Hepatocyte (in vitro differentiated cells): ENCODE measurements around the gene ADCYAP1R1. TPM values are rescaled to one million over a fixed set of nuclear protein-coding genes. Genes with fewer than 3 reads are reported as not detected.

ENCODE experiments used
- DNase-seq: peaks from one replicate; pipeline ENCODE4 v3.0.0-alpha.2; 2016; ENCODE audit warnings: low spot score
- H2AFZ ChIP-seq: fragments of 200-600 bp; sonication (generic); 2 replicates; pipeline ENCODE4 v1.6.0; 2016; ENCODE audit warnings: antibody characterized with exemption, mild to moderate bottlenecking
- H3K27ac ChIP-seq: fragments of 200-600 bp; sonication (generic); 2 replicates; pipeline ENCODE4 v1.5.1; 2016; ENCODE audit warnings: mild to moderate bottlenecking
- H3K27me3 ChIP-seq: fragments of 200-600 bp; sonication (generic); 2 replicates; pipeline ENCODE4 v1.6.1; 2016
- H3K36me3 ChIP-seq: fragments of 200-600 bp; sonication (generic); replicated peaks from 2 replicates; pipeline ENCODE4 v1.5.1; 2016; ENCODE audit warnings: low read depth; ENCODE audit not compliant: insufficient read depth
- H3K4me1 ChIP-seq: fragments of 200-600 bp; sonication (generic); 2 replicates; pipeline ENCODE4 v1.5.1; 2016; ENCODE audit warnings: mild to moderate bottlenecking, moderate library complexity; ENCODE audit not compliant: insufficient read depth
- H3K4me2 ChIP-seq: fragments of 200-600 bp; sonication (generic); 2 replicates; pipeline ENCODE4 v1.6.0; 2016
- H3K4me3 ChIP-seq: fragments of 200-600 bp; sonication (generic); 2 replicates; pipeline ENCODE4 v1.5.1; 2016; ENCODE audit warnings: mild to moderate bottlenecking
- H3K79me2 ChIP-seq: fragments of 200-600 bp; sonication (generic); 2 replicates; pipeline ENCODE4 v1.6.0; 2017; ENCODE audit warnings: mild to moderate bottlenecking
- H3K9me2 ChIP-seq: fragments of 200-600 bp; sonication (generic); replicated peaks from 2 replicates; pipeline ENCODE4 v1.6.0; 2017; ENCODE audit warnings: mild to moderate bottlenecking; ENCODE audit not compliant: insufficient read depth
- H3K9me3 ChIP-seq: fragments of 200-600 bp; sonication (generic); 2 replicates; pipeline ENCODE4 v1.5.1; 2016; ENCODE audit warnings: low read depth, mild to moderate bottlenecking
- H4K20me1 ChIP-seq: fragments of 200-600 bp; sonication (generic); 2 replicates; pipeline ENCODE4 v1.6.0; 2016; ENCODE audit warnings: mild to moderate bottlenecking; ENCODE audit not compliant: insufficient read depth, poor library complexity, severe bottlenecking
- CTCF ChIP-seq: fragments of 200-600 bp; sonication (generic); IDR thresholded peaks from 2 replicates; pipeline ENCODE4 v1.5.1; 2016; ENCODE audit warnings: antibody characterized with exemption, mild to moderate bottlenecking; ENCODE audit not compliant: poor library complexity
- EZH2 ChIP-seq: fragments of 200-600 bp; sonication (generic); IDR thresholded peaks from 2 replicates; pipeline ENCODE4 v1.6.1; 2016; ENCODE audit warnings: antibody characterized with exemption, mild to moderate bottlenecking, borderline replicate concordance
- EZH2phosphoT487 ChIP-seq: fragments of 200-600 bp; sonication (generic); IDR thresholded peaks from one replicate; pipeline ENCODE4 v1.6.1; 2018; ENCODE audit warnings: antibody characterized with exemption, mild to moderate bottlenecking, low read depth, moderate library complexity; ENCODE audit not compliant: unreplicated experiment, severe bottlenecking
- WGBS: methylation state at CpG from one replicate; pipeline ENCODE4 v1.1.6; 2016; ENCODE audit warnings: low lambda C conversion rate; ENCODE audit errors: missing lambda C conversion rate; 5-methylcytosine and 5-hydroxymethylcytosine counted together
- polyA plus RNA-seq: library from polyadenylated mRNA; unstranded; fragments of >200 nt; fragmentation: Nextera tagmentation; extraction: Ambion mirVana; gene quantifications from 2 replicates; pipeline ENCODE4 v1.2.1, GENCODE V29; 2016
- total RNA-seq: library from RNA; depleted of rRNA; stranded (reverse); fragments of >200 nt; gene quantifications from 2 replicates; pipeline ENCODE4 v1.2.3, GENCODE V29; 2014

The ADCYAP1R1 gene
- total and polyA plus RNA-seq, 2 experiments from 2014 or later: 0.10 TPM; not detected in 1

- Histone ChIP-seq H3K27ac (no peak overlapping the region), H3K9me2 (no peaks in the 10 kb centered on the region), H3K27me3 (peaks cover 7% of the 10 kb centered on the region), H3K4me1 (no peaks in the 10 kb centered on the region), H3K4me3 (no peak overlapping the region), H3K9me3 (no peaks in the 10 kb centered on the region), H3K79me2 (no peaks in the 10 kb centered on the region), H2AFZ (no peak overlapping the region), H3K36me3 (no peaks in the 10 kb centered on the region), H4K20me1 (no peaks in the 10 kb centered on the region), H3K4me2 (no peak overlapping the region)
- 78% methylated on average over 4 of the region's 4 CpGs for WGBS
- DNase-seq: no peak
- TF ChIP-seq EZH2 (no peak), CTCF (no peak), EZH2phosphoT487 (no peak)
These were observed 42.2 kb downstream of the ADCYAP1R1 start for GRCh38 chr7:31094271-31094670.

- Histone ChIP-seq H3K4me2 (no peak overlapping the region), H3K9me3 (no peaks in the 10 kb centered on the region), H3K9me2 (no peaks in the 10 kb centered on the region), H3K27me3 (peaks cover 7% of the 10 kb centered on the region), H3K27ac (no peak overlapping the region), H4K20me1 (no peaks in the 10 kb centered on the region), H3K36me3 (no peaks in the 10 kb centered on the region), H3K4me3 (no peak overlapping the region), H3K4me1 (no peaks in the 10 kb centered on the region), H2AFZ (no peak overlapping the region), H3K79me2 (no peaks in the 10 kb centered on the region)
- WGBS: 89% methylated on average over 14 of the region's 15 CpGs
- TF ChIP-seq CTCF: no peak
- no peak for TF ChIP-seq EZH2phosphoT487
- TF ChIP-seq EZH2: no peak
- no peak for DNase-seq
These were observed 43.4 kb downstream of the ADCYAP1R1 start for GRCh38 chr7:31095286-31096197.

GRCh38 chr7:31096198-31096876, 44.2 kb downstream of the ADCYAP1R1 start:
- no peaks in the 10 kb centered on the region for H3K79me2 ChIP-seq
- no peak overlapping the region for H3K4me2 ChIP-seq
- H3K36me3 ChIP-seq: no peaks in the 10 kb centered on the region
- H3K27ac ChIP-seq: no peak overlapping the region
- H4K20me1 ChIP-seq: no peaks in the 10 kb centered on the region
- DNase-seq: no peak
- H2AFZ ChIP-seq: no peak overlapping the region
- no peaks in the 10 kb centered on the region for H3K4me1 ChIP-seq
- H3K4me3 ChIP-seq: no peak overlapping the region
- TF ChIP-seq EZH2phosphoT487 (no peak), EZH2 (no peak), CTCF (no peak)
- H3K9me2 ChIP-seq: no peaks in the 10 kb centered on the region
- peaks cover 7% of the 10 kb centered on the region for H3K27me3 ChIP-seq
- no peaks in the 10 kb centered on the region for H3K9me3 ChIP-seq
- 71% methylated on average over 8 of the region's 8 CpGs for WGBS
